SK-N-SH treated with all-trans-retinoic acid at 6 μM for 48 hours (cell line): ENCODE results near the gene PRR35.

Experiments used
- ATAC-seq: fragments of 200-7000 bp; cut with Tn5 transposase; 3 replicates; pipeline ENCODE4 v1.9.1; 2020; ENCODE audit warnings: mild to moderate bottlenecking, moderate library complexity
- ARNTL ChIP-seq: fragments of 450-650 bp; formaldehyde crosslinking; IDR thresholded peaks from 2 replicates; pipeline ENCODE4 v1.5.0; 2020; ENCODE audit warnings: low read depth, mild to moderate bottlenecking, moderate library complexity, borderline replicate concordance
- BACH2 ChIP-seq: fragments of 250-450 bp; sonication (Bioruptor Pico); IDR thresholded peaks from 2 replicates; pipeline ENCODE4 v1.9.0; 2021; ENCODE audit warnings: mild to moderate bottlenecking, borderline replicate concordance
- CSDC2 ChIP-seq: fragments of 250-450 bp; sonication (Bioruptor Pico); IDR thresholded peaks from 2 replicates; pipeline ENCODE4 v1.5.0; 2020; ENCODE audit warnings: mild to moderate bottlenecking, moderate library complexity
- ESRRG ChIP-seq: fragments of 250-450 bp; sonication (Bioruptor Pico); IDR thresholded peaks from 2 replicates; pipeline ENCODE4 v1.6.1; 2021; ENCODE audit warnings: mild to moderate bottlenecking
- GLIS3 ChIP-seq: fragments of 250-450 bp; sonication (Bioruptor Pico); IDR thresholded peaks from 2 replicates; pipeline ENCODE4 v1.5.0; 2020; ENCODE audit warnings: mild to moderate bottlenecking, moderate library complexity
- ISL1 ChIP-seq: fragments of 250-450 bp; sonication (Bioruptor Pico); IDR thresholded peaks from 2 replicates; pipeline ENCODE4 v2.1.2; 2022; ENCODE audit warnings: mild to moderate bottlenecking, moderate library complexity
- OSR1 ChIP-seq: fragments of 250-450 bp; sonication (Bioruptor Pico); IDR thresholded peaks from 2 replicates; pipeline ENCODE4 v1.8.0; 2022; ENCODE audit warnings: moderate library complexity, mild to moderate bottlenecking, inconsistent platforms
- PPARA ChIP-seq: fragments of 250-450 bp; sonication (Bioruptor Pico); IDR thresholded peaks from 2 replicates; pipeline ENCODE4 v1.5.0; 2020; ENCODE audit warnings: mild to moderate bottlenecking, borderline replicate concordance
- RARB ChIP-seq: fragments of 250-450 bp; sonication (Bioruptor Pico); IDR thresholded peaks from 2 replicates; pipeline ENCODE4 v1.8.0; 2021; ENCODE audit warnings: mild to moderate bottlenecking, moderate library complexity
- SNAI2 ChIP-seq: fragments of 250-450 bp; sonication (Bioruptor Pico); IDR thresholded peaks from 2 replicates; pipeline ENCODE4 v1.5.0; 2020; ENCODE audit warnings: mild to moderate bottlenecking, moderate library complexity
- TCF4 ChIP-seq: fragments of 250-450 bp; sonication (Bioruptor Pico); IDR thresholded peaks from 2 replicates; pipeline ENCODE4 v1.8.0; 2021; ENCODE audit warnings: mild to moderate bottlenecking, moderate library complexity, borderline replicate concordance
- ZC3H10 ChIP-seq: fragments of 250-450 bp; sonication (Bioruptor Pico); IDR thresholded peaks from 2 replicates; pipeline ENCODE4 v1.5.1; 2021; ENCODE audit warnings: mild to moderate bottlenecking, moderate library complexity
- ZFP3 ChIP-seq: fragments of 250-450 bp; sonication (Bioruptor Pico); IDR thresholded peaks from 2 replicates; pipeline ENCODE4 v1.5.0; 2020; ENCODE audit warnings: mild to moderate bottlenecking, moderate library complexity
- ZFP30 ChIP-seq: fragments of 450-650 bp; formaldehyde crosslinking; IDR thresholded peaks from 2 replicates; pipeline ENCODE4 v1.5.0; 2022; ENCODE audit warnings: mild to moderate bottlenecking, moderate library complexity
- ZNF565 ChIP-seq: fragments of 450-650 bp; formaldehyde crosslinking; conservative IDR thresholded peaks from 2 replicates; pipeline ENCODE4 v1.5.0; 2020; ENCODE audit warnings: low read depth, mild to moderate bottlenecking, moderate library complexity
- ZNF70 ChIP-seq: fragments of 450-650 bp; formaldehyde crosslinking; IDR thresholded peaks from 2 replicates; pipeline ENCODE4 v1.5.0; 2020; ENCODE audit warnings: mild to moderate bottlenecking, moderate library complexity
- ZNF8 ChIP-seq: fragments of 450-650 bp; formaldehyde crosslinking; IDR thresholded peaks from 2 replicates; pipeline ENCODE4 v1.5.0; 2020; ENCODE audit warnings: mild to moderate bottlenecking, moderate library complexity
- TF ChIP-seq, protein P1 (sequence below): fragments of 250-450 bp; sonication (Bioruptor Pico); IDR thresholded peaks from 2 replicates; pipeline ENCODE4 v1.5.0; 2020; ENCODE audit warnings: mild to moderate bottlenecking, moderate library complexity
- TF ChIP-seq, protein P2 (sequence below): fragments of 250-450 bp; sonication (Bioruptor Pico); IDR thresholded peaks from 2 replicates; pipeline ENCODE4 v1.8.0; 2020; ENCODE audit warnings: mild to moderate bottlenecking, moderate library complexity, borderline replicate concordance
- TF ChIP-seq, protein P3 (sequence below): fragments of 250-450 bp; sonication (Bioruptor Pico); IDR thresholded peaks from 2 replicates; pipeline ENCODE4 v1.5.1; 2021; ENCODE audit warnings: mild to moderate bottlenecking, moderate library complexity
- TF ChIP-seq, protein P4 (sequence below): fragments of 250-450 bp; sonication (Bioruptor Pico); IDR thresholded peaks from 2 replicates; pipeline ENCODE4 v1.5.1; 2020; ENCODE audit warnings: low read depth, mild to moderate bottlenecking, moderate library complexity
- TF ChIP-seq, protein P5 (sequence below): fragments of 250-450 bp; sonication (Bioruptor Pico); IDR thresholded peaks from 2 replicates; pipeline ENCODE4 v1.8.0; 2021; ENCODE audit warnings: low read depth, mild to moderate bottlenecking, moderate library complexity, borderline replicate concordance

The PRR35 gene

DNA sequence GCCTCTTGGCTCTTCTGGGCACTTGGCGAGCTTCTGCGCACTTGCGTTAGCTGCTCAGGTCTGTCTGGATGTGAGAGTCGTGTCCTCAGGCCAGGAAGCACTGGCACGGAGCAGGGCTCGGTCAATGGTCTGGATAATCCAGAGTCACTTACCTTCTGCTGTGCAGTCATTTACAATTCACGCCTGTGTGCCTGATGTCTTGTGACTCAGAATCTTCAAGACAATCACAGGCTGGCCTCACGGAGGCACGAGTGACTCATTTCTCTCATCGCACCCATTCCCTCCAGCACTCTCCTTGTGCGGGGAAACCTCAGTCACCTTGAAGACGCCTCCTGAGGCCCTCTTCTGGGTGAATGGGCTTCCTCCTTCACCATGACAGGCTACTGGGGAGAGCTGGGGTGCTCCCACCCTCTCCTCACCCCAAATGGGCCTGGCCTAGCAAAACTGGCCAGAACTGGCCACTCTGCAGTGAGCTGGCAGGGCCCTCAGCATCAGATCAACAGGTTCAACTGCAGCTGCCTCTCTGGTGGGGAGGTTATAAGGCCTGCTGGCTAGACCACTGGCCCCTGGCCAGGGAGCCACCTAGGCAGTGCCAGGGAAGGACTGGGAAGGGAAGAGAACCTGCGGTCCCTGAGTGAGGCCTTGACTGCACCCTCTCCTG is 34.5 kb upstream of the PRR35 start:
- TF ChIP-seq ISL1 (CRISPR knock-in tag) (no peak), ZFP3 (no peak), TCF4 (CRISPR knock-in tag) (no peak), ESRRG (CRISPR knock-in tag) (no peak), ZFP30 (no peak), SNAI2 (CRISPR knock-in tag) (no peak), PPARA (no peak), ZC3H10 (CRISPR knock-in tag) (no peak), BACH2 (CRISPR knock-in tag) (no peak), ZNF8 (no peak), ZNF70 (CRISPR knock-in tag) (no peak), OSR1 (no peak), RARB (CRISPR knock-in tag) (no peak)
- TF ChIP-seq, protein P1, sequence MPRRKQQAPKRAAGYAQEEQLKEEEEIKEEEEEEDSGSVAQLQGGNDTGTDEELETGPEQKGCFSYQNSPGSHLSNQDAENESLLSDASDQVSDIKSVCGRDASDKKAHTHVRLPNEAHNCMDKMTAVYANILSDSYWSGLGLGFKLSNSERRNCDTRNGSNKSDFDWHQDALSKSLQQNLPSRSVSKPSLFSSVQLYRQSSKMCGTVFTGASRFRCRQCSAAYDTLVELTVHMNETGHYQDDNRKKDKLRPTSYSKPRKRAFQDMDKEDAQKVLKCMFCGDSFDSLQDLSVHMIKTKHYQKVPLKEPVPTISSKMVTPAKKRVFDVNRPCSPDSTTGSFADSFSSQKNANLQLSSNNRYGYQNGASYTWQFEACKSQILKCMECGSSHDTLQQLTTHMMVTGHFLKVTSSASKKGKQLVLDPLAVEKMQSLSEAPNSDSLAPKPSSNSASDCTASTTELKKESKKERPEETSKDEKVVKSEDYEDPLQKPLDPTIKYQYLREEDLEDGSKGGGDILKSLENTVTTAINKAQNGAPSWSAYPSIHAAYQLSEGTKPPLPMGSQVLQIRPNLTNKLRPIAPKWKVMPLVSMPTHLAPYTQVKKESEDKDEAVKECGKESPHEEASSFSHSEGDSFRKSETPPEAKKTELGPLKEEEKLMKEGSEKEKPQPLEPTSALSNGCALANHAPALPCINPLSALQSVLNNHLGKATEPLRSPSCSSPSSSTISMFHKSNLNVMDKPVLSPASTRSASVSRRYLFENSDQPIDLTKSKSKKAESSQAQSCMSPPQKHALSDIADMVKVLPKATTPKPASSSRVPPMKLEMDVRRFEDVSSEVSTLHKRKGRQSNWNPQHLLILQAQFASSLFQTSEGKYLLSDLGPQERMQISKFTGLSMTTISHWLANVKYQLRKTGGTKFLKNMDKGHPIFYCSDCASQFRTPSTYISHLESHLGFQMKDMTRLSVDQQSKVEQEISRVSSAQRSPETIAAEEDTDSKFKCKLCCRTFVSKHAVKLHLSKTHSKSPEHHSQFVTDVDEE = no peak
- TF ChIP-seq, protein P2, sequence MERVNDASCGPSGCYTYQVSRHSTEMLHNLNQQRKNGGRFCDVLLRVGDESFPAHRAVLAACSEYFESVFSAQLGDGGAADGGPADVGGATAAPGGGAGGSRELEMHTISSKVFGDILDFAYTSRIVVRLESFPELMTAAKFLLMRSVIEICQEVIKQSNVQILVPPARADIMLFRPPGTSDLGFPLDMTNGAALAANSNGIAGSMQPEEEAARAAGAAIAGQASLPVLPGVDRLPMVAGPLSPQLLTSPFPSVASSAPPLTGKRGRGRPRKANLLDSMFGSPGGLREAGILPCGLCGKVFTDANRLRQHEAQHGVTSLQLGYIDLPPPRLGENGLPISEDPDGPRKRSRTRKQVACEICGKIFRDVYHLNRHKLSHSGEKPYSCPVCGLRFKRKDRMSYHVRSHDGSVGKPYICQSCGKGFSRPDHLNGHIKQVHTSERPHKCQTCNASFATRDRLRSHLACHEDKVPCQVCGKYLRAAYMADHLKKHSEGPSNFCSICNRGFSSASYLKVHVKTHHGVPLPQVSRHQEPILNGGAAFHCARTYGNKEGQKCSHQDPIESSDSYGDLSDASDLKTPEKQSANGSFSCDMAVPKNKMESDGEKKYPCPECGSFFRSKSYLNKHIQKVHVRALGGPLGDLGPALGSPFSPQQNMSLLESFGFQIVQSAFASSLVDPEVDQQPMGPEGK (CRISPR knock-in tag) = no peak
- TF ChIP-seq, protein P3, sequence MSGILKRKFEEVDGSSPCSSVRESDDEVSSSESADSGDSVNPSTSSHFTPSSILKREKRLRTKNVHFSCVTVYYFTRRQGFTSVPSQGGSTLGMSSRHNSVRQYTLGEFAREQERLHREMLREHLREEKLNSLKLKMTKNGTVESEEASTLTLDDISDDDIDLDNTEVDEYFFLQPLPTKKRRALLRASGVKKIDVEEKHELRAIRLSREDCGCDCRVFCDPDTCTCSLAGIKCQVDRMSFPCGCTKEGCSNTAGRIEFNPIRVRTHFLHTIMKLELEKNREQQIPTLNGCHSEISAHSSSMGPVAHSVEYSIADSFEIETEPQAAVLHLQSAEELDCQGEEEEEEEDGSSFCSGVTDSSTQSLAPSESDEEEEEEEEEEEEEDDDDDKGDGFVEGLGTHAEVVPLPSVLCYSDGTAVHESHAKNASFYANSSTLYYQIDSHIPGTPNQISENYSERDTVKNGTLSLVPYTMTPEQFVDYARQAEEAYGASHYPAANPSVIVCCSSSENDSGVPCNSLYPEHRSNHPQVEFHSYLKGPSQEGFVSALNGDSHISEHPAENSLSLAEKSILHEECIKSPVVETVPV (CRISPR knock-in tag) = no peak
- TF ChIP-seq, protein P4, sequence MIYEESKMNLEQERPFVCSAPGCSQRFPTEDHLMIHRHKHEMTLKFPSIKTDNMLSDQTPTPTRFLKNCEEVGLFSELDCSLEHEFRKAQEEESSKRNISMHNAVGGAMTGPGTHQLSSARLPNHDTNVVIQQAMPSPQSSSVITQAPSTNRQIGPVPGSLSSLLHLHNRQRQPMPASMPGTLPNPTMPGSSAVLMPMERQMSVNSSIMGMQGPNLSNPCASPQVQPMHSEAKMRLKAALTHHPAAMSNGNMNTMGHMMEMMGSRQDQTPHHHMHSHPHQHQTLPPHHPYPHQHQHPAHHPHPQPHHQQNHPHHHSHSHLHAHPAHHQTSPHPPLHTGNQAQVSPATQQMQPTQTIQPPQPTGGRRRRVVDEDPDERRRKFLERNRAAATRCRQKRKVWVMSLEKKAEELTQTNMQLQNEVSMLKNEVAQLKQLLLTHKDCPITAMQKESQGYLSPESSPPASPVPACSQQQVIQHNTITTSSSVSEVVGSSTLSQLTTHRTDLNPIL (CRISPR knock-in tag) = no peak
- ATAC-seq = peak; percentile 43

DNA sequence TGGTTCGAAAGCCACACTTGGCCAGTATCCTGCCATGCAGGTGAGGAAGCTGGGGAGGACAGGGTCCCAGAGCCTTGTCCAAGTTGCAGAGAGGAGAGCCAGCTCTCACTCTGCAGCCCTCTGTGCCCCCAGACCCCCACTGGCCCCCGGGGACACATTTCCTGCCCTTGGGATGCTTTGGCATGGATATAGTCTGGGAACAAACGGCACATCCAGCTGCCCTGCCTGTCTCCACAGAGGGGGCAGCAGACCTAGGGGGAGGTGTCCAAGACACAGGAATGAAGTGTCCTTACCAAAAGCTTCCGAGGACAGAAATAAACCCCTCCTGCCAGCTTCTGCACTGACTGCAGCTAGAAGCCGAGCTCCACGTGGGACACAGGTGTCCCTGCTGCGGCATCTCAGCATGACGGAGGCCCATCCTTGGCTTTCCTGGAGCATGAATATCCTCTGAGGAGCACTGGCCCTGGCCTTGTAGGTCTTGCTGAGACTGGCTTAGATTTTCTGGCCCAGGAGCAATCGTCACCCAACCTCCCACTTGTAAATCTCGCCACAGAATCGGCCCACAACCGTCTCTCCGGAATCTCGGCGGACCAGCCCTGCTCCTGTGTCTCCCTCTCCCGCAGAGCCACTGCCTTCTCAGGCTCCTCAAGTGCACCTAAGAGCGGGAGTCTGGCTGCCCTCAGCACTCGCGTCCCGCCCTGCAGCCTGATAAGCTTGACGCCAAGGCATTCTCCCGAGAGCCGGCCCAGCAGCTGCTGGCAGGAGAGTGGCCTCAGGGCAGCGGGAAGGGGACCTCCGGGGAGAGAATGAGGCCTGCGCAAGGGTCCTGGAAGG is 33.8 kb upstream of the PRR35 start:
- peak; percentile 34 for ATAC-seq
- TF ChIP-seq GLIS3 (CRISPR knock-in tag) (no peak), ARNTL (no peak), PPARA (no peak), CSDC2 (CRISPR knock-in tag) (no peak), ZNF8 (no peak), ZNF565 (CRISPR knock-in tag) (no peak), ZFP30 (no peak), ISL1 (CRISPR knock-in tag) (no peak), OSR1 (no peak), ZNF70 (CRISPR knock-in tag) (no peak), SNAI2 (CRISPR knock-in tag) (no peak), BACH2 (CRISPR knock-in tag) (no peak), ESRRG (CRISPR knock-in tag) (no peak), ZFP3 (no peak)
- TF ChIP-seq, protein P1 = no peak
- TF ChIP-seq, protein P3 (CRISPR knock-in tag) = no peak
- TF ChIP-seq, protein P4 (CRISPR knock-in tag) = no peak
- TF ChIP-seq, protein P5, sequence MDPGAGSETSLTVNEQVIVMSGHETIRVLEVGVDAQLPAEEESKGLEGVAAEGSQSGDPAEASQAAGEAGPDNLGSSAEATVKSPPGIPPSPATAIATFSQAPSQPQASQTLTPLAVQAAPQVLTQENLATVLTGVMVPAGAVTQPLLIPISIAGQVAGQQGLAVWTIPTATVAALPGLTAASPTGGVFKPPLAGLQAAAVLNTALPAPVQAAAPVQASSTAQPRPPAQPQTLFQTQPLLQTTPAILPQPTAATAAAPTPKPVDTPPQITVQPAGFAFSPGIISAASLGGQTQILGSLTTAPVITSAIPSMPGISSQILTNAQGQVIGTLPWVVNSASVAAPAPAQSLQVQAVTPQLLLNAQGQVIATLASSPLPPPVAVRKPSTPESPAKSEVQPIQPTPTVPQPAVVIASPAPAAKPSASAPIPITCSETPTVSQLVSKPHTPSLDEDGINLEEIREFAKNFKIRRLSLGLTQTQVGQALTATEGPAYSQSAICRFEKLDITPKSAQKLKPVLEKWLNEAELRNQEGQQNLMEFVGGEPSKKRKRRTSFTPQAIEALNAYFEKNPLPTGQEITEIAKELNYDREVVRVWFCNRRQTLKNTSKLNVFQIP (CRISPR knock-in tag) = no peak
